ENCODE data around the gene PTPA. TPM values are rescaled to one million over a fixed set of nuclear protein-coding genes. Genes with fewer than 3 reads are reported as not detected.

The PTPA gene
- total RNA-seq, 2 experiments from 2014 or later, result 111 to 113 TPM

Other genes with a start within 250 kb of the PTPA start
- gene KYAT1, start 229.5 kb upstream of the PTPA start, total RNA-seq, result 10 to 100 TPM; 10.1 to 10.9 TPM
- gene LRRC8A, start 229.3 kb upstream of the PTPA start, total RNA-seq, result 10 to 100 TPM; 22.7 to 24.7 TPM
- gene PHYHD1, start 190.4 kb upstream of the PTPA start, total RNA-seq, result not detected
- gene DOLK, start 163.8 kb upstream of the PTPA start, total RNA-seq, result 10 to 100 TPM; 12.5 to 12.7 TPM
- 100 to 1,000 TPM; 136 to 139 TPM for gene NUP188, start 163.7 kb upstream of the PTPA start, total RNA-seq
- gene SH3GLB2, start 83.1 kb upstream of the PTPA start, total RNA-seq, result 10 to 100 TPM; 54.5 to 56.3 TPM
- gene MIGA2, start 74.8 kb upstream of the PTPA start, total RNA-seq, result 10 to 100 TPM; 30.0 to 30.8 TPM
- gene DOLPP1, start 30.3 kb upstream of the PTPA start, total RNA-seq, result 10 to 100 TPM; 22.5 to 27.0 TPM
- 1 to 10 TPM; 9.0 to 9.7 TPM for gene CRAT, start 622 bp upstream of the PTPA start, total RNA-seq
- 1 to 10 TPM; 1.9 to 2.1 TPM for gene IER5L, start 66.8 kb downstream of the PTPA start, total RNA-seq